Panc1 (cell line): ENCODE measurements around the gene EDN3.

ENCODE experiments used
- CTCF ChIP-seq: fragments of 450-650 bp; IDR thresholded peaks from 2 replicates; pipeline ENCODE4 v1.5.1; 2017; ENCODE audit warnings: mild to moderate bottlenecking
- REST ChIP-seq, 2 experiments: IDR thresholded peaks; 2 replicates each; pipeline ENCODE4 v1.6.1; 2011 to 2012; ENCODE audit warnings: low read depth in 2 of 2, control low read depth in 1 of 2, low read length in 1 of 2, mild to moderate bottlenecking in 1 of 2, moderate library complexity in 1 of 2; ENCODE audit not compliant: insufficient read depth in 1 of 2

GRCh38 chr20:59253325-59253724 lies 47.1 kb upstream of the EDN3 start:
- TF ChIP-seq CTCF: no peak
- TF ChIP-seq REST (IDR thresholded peaks at IDR 0.05; ENCODE audit: insufficient read depth in 1 of 2, low read depth in 2 of 2, low read length in 1 of 2): no peak
